ENCODE measurements around the gene DNM1. TPM values are rescaled to one million over a fixed set of nuclear protein-coding genes. Genes with fewer than 3 reads are reported as not detected.
"Not testable (repeated sequence)": the region's sequence is repeated elsewhere in the genome, so short reads cannot be mapped to it uniquely, and the experiment has no call there.

DNM1 gene
- total and polyA plus RNA-seq, 2 experiments from 2014 or later: 14.4 to 37.2 TPM

- Histone ChIP-seq H3K4me1 (ENCODE audit: insufficient read depth) (peaks cover 18% of the 10 kb centered on the region), H3K27me3 (no peaks in the 10 kb centered on the region), H2AFZ (peak within 1 kb of the TSS; percentile 51), H3K4me2 (peak within 1 kb of the TSS; percentile 94), H3K9me2 (replicated peaks; ENCODE audit: insufficient read depth) (no peaks in the 10 kb centered on the region), H3K79me2 (peaks cover 58% of the 10 kb centered on the region), H4K20me1 (ENCODE audit: insufficient read depth, poor library complexity, severe bottlenecking) (peaks cover 6% of the 10 kb centered on the region), H3K36me3 (replicated peaks; ENCODE audit: insufficient read depth, low read depth) (no peaks in the 10 kb centered on the region), H3K9me3 (ENCODE audit: low read depth) (no peaks in the 10 kb centered on the region), H3K4me3 (peak within 1 kb of the TSS; percentile 90), H3K27ac (peak within 1 kb of the TSS; percentile 98)
- WGBS (ENCODE audit: low lambda C conversion rate, missing lambda C conversion rate): 3% methylated on average over 24 of the region's 38 CpGs
- DNase-seq (ENCODE audit: low spot score): peak; percentile 100
- no peak for TF ChIP-seq EZH2 (IDR thresholded peaks at IDR 0.05; ENCODE audit: borderline replicate concordance)
- no peak for TF ChIP-seq EZH2phosphoT487 (IDR thresholded peaks at IDR 0.05; ENCODE audit: low read depth, severe bottlenecking, unreplicated experiment)
- TF ChIP-seq, protein P1, sequence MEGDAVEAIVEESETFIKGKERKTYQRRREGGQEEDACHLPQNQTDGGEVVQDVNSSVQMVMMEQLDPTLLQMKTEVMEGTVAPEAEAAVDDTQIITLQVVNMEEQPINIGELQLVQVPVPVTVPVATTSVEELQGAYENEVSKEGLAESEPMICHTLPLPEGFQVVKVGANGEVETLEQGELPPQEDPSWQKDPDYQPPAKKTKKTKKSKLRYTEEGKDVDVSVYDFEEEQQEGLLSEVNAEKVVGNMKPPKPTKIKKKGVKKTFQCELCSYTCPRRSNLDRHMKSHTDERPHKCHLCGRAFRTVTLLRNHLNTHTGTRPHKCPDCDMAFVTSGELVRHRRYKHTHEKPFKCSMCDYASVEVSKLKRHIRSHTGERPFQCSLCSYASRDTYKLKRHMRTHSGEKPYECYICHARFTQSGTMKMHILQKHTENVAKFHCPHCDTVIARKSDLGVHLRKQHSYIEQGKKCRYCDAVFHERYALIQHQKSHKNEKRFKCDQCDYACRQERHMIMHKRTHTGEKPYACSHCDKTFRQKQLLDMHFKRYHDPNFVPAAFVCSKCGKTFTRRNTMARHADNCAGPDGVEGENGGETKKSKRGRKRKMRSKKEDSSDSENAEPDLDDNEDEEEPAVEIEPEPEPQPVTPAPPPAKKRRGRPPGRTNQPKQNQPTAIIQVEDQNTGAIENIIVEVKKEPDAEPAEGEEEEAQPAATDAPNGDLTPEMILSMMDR (IDR thresholded peaks at IDR 0.05; ENCODE audit: poor library complexity): no peak
These were observed 72.9 kb downstream of the DNM1 start, which contains the start of gene SWI5 for GRCh38 chr9:128276008-128276573. Gene SWI5 (plus strand): TSS chr9:128276276.

GRCh38 chr9:128276574-128277270 is 73.5 kb downstream of the DNM1 start:
- Histone ChIP-seq H3K9me2 (replicated peaks; ENCODE audit: insufficient read depth) (no peaks in the 10 kb centered on the region), H2AFZ (peak overlapping the region; percentile 43), H3K4me2 (peak overlapping the region; percentile 74), H3K27ac (peak overlapping the region; percentile 67), H3K27me3 (no peaks in the 10 kb centered on the region), H4K20me1 (ENCODE audit: insufficient read depth, poor library complexity, severe bottlenecking) (peaks cover 6% of the 10 kb centered on the region), H3K9me3 (ENCODE audit: low read depth) (no peaks in the 10 kb centered on the region), H3K36me3 (replicated peaks; ENCODE audit: insufficient read depth, low read depth) (no peaks in the 10 kb centered on the region), H3K79me2 (peaks cover 54% of the 10 kb centered on the region), H3K4me3 (peak overlapping the region; percentile 38), H3K4me1 (ENCODE audit: insufficient read depth) (peaks cover 18% of the 10 kb centered on the region)
- WGBS (ENCODE audit: low lambda C conversion rate, missing lambda C conversion rate): 15% methylated on average over 21 of the region's 23 CpGs
- peak; percentile 67 for DNase-seq (ENCODE audit: low spot score)
- TF ChIP-seq EZH2phosphoT487 (IDR thresholded peaks at IDR 0.05; ENCODE audit: low read depth, severe bottlenecking, unreplicated experiment) (no peak), EZH2 (IDR thresholded peaks at IDR 0.05; ENCODE audit: borderline replicate concordance) (no peak)
- TF ChIP-seq, protein P1 (IDR thresholded peaks at IDR 0.05; ENCODE audit: poor library complexity): no peak

DNA sequence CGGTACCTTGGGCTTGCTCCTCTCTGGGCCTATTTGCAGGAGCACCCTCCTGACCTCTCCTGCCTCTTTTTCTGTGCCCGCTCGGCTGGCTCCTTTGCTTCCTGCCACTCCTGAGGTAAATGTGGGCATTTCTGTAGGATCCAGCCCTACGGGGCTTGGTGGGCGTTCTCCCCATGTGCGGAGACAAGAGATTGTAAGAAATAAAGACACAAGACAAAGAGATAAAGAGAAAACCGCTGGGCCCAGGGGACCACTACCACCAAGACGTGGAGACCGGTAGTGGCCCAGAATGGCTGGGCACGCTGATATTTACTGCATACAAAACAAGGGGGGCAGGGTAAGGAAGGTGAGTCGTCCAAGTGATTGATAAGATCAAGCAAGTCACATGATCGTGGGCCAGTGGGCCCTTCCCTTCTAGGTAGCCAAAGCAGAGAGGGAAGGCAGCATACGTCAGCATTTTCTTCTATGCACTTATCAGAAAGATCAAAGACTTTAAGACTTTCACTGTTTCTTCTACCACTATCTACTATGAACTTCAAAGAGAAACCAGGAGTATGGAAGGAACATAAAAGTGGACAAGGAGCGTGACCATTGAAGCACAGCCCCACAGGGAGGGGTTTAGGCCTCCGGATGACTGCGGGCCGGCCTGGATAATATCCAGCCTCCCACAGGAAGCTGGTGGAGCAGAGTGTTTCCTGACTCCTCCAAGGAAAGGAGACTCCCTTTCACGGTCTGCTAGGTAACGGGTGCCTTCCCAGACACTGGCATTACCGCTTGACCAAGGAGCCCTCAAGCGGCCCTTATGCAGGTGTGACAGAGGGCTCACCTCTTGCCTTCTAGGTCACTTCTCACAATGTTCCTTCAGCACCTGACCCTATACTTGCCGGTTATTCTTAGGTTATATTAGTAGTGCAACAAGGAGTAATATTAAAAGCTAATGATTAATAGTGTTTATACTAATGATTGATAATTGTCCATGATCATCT is 76.2 kb downstream of the DNM1 start:
- not testable (repeated sequence) for H3K4me3 ChIP-seq; H3K27me3 ChIP-seq; DNase-seq (ENCODE audit: low spot score); H3K36me3 ChIP-seq (replicated peaks; ENCODE audit: insufficient read depth, low read depth); H3K27ac ChIP-seq; H3K4me2 ChIP-seq; H3K9me2 ChIP-seq (replicated peaks; ENCODE audit: insufficient read depth); H4K20me1 ChIP-seq (ENCODE audit: insufficient read depth, poor library complexity, severe bottlenecking); H3K9me3 ChIP-seq (ENCODE audit: low read depth); H2AFZ ChIP-seq
- H3K4me1 ChIP-seq (ENCODE audit: insufficient read depth): peaks cover 12% of the 10 kb centered on the region
- WGBS (ENCODE audit: low lambda C conversion rate, missing lambda C conversion rate): 62% methylated on average over 22 of the region's 22 CpGs
- H3K79me2 ChIP-seq: peaks cover 28% of the 10 kb centered on the region
